HCT116 (cell line): ENCODE data around the gene TBC1D22B. TPM values are rescaled to one million over a fixed set of nuclear protein-coding genes. Genes with fewer than 3 reads are reported as not detected.

Source experiments
- ATAC-seq: fragments of 200-7000 bp; cut with Tn5 transposase; 2 replicates; pipeline ENCODE4 v1.9.1; 2020; ENCODE audit warnings: mild to moderate bottlenecking, moderate library complexity
- BruUV-seq: library from RNA; stranded (reverse); fragments of 400-500 nt; replicated peaks from 2 replicates; lab custom pipeline; 2021; lab: Mats Ljungman, UMichigan
- CTCF ChIA-PET: fragments of 300-600 bp; sonication (Branson Sonifier 250); formaldehyde crosslinking; loops from one replicate; lab custom pipeline; 2021; ENCODE audit warnings: antibody characterized with exemption; lab: Charles Lee
- POLR2A ChIA-PET: fragments of 300-600, 350-600 bp; sonication (Branson Sonifier 250); formaldehyde crosslinking; loops from one replicate; lab custom pipeline; 2021; ENCODE audit warnings: antibody characterized with exemption; lab: Charles Lee
- RAD21 ChIA-PET, 2 experiments: fragments of 300-600 bp; sonication (Branson Sonifier 250); formaldehyde crosslinking; loops; one replicate each; lab custom pipeline; 2023; ENCODE audit warnings: low total read pairs in 2 of 2; ENCODE audit not compliant: uncharacterized antibody in 2 of 2, unreplicated experiment in 2 of 2, low non-redundant PET in 1 of 2; lab: Charles Lee
- DNase-seq: peaks from one replicate; pipeline ENCODE4 v3.0.0-alpha.2; 2010; ENCODE audit warnings: low read depth, low spot score
- H2AFZ ChIP-seq: fragments of 200-600 bp; shearing (Covaris generic), sonication (generic); 2 replicates; pipeline ENCODE4 v1.6.1; 2017; ENCODE audit warnings: low read depth, mixed run types, mixed read lengths, antibody characterized with exemption, low read length; ENCODE audit not compliant: poor library complexity, severe bottlenecking
- H3K27ac ChIP-seq: 2 replicates; pipeline ENCODE4 v1.5.1; 2012; ENCODE audit warnings: low read depth, low read length
- H3K27me3 ChIP-seq: fragments of 200-600 bp; sonication (generic); 2 replicates; pipeline ENCODE4 v1.6.1; 2016; ENCODE audit warnings: mixed run types, low read length, mixed read lengths; ENCODE audit not compliant: insufficient read depth
- H3K36me3 ChIP-seq, 2 experiments: fragments of 200-500 bp in 1 of 2; fragments of 200-600 bp in 1 of 2; sonication (Bioruptor generic) in 1 of 2; sonication (generic) in 1 of 2; 2 replicates each; pipeline versions ENCODE4 v1.5.1 to v1.6.1; 2014 to 2016; ENCODE audit warnings: low read length in 2 of 2, inconsistent platforms in 1 of 2, mixed read lengths in 1 of 2, mixed run types in 1 of 2; ENCODE audit not compliant: insufficient read depth in 2 of 2, control insufficient read depth in 1 of 2
- H3K4me1 ChIP-seq, 2 experiments: fragments of 200-600 bp in 1 of 2; sonication (generic) in 1 of 2; 2 replicates each; pipeline versions ENCODE4 v1.5.1 to v1.6.1; 2012 to 2017; ENCODE audit warnings: low read length in 2 of 2, inconsistent platforms in 1 of 2, mild to moderate bottlenecking in 1 of 2, mixed read lengths in 1 of 2, mixed run types in 1 of 2, moderate library complexity in 1 of 2; ENCODE audit not compliant: insufficient read depth in 2 of 2, control insufficient read depth in 1 of 2
- H3K4me2 ChIP-seq: fragments of 200-600 bp; sonication (generic); 2 replicates; pipeline ENCODE4 v1.6.1; 2017; ENCODE audit warnings: mixed run types, low read length, mixed read lengths
- H3K4me3 ChIP-seq, 2 experiments: fragments of 200-600 bp in 1 of 2; sonication (generic) in 1 of 2; replicated peaks in 1 of 2; 2 replicates each; pipeline ENCODE4 v1.5.1; 2011 to 2016; ENCODE audit warnings: low read length in 2 of 2, control low read depth in 1 of 2, low read depth in 1 of 2, mild to moderate bottlenecking in 1 of 2, mixed read lengths in 1 of 2, mixed run types in 1 of 2
- H3K79me2 ChIP-seq: fragments of 200-600 bp; sonication (generic); 2 replicates; pipeline ENCODE4 v1.6.1; 2017; ENCODE audit warnings: mild to moderate bottlenecking, mixed run types, low read length, moderate library complexity, mixed read lengths; ENCODE audit not compliant: insufficient read depth
- H3K9ac ChIP-seq: fragments of 200-600 bp; sonication (generic); 2 replicates; pipeline ENCODE4 v1.6.1; 2016; ENCODE audit warnings: low read length, mixed read lengths
- H3K9me2 ChIP-seq: fragments of 200-600 bp; sonication (generic), shearing (Covaris generic); 2 replicates; pipeline ENCODE4 v1.6.1; 2017; ENCODE audit warnings: mixed run types, mild to moderate bottlenecking, moderate library complexity; ENCODE audit not compliant: insufficient read depth
- H3K9me3 ChIP-seq, 2 experiments: fragments of 200-500 bp in 1 of 2; fragments of 200-600 bp in 1 of 2; sonication (Bioruptor generic) in 1 of 2; sonication (generic) in 1 of 2; 2 replicates each; pipeline ENCODE4 v1.6.1; 2014 to 2017; ENCODE audit warnings: low read length in 2 of 2, mixed read lengths in 2 of 2, inconsistent platforms in 1 of 2, low read depth in 1 of 2, mild to moderate bottlenecking in 1 of 2, mixed run types in 1 of 2, moderate library complexity in 1 of 2; ENCODE audit not compliant: control insufficient read depth in 1 of 2, insufficient read depth in 1 of 2
- H4K20me1 ChIP-seq: fragments of 200-600 bp; sonication (generic), shearing (Covaris generic); 2 replicates; pipeline ENCODE4 v1.6.1; 2017; ENCODE audit warnings: mixed run types, mild to moderate bottlenecking, moderate library complexity; ENCODE audit not compliant: insufficient read depth
- EZH2 ChIP-seq: fragments of 200-600 bp; sonication (generic); IDR thresholded peaks from 2 replicates; pipeline ENCODE4 v1.6.1; 2017; ENCODE audit warnings: antibody characterized with exemption, mixed run types
- EZH2phosphoT487 ChIP-seq: fragments of 200-600 bp; IDR thresholded peaks from 2 replicates; pipeline ENCODE4 v1.6.1; 2018; ENCODE audit warnings: antibody characterized with exemption, borderline replicate concordance
- JUND ChIP-seq: IDR thresholded peaks from 2 replicates; pipeline ENCODE4 v1.6.1; 2012
- POLR2AphosphoS5 ChIP-seq: IDR thresholded peaks from 2 replicates; pipeline ENCODE4 v1.6.1; 2011; ENCODE audit warnings: mild to moderate bottlenecking, low read depth, low read length, moderate library complexity
- SP1 ChIP-seq: IDR thresholded peaks from 2 replicates; pipeline ENCODE4 v1.6.1; 2012; ENCODE audit warnings: low read depth
- ZNF274 ChIP-seq: fragments of 200-500 bp; sonication (Bioruptor generic); IDR thresholded peaks from 2 replicates; pipeline ENCODE4 v1.6.1; 2014; ENCODE audit warnings: mild to moderate bottlenecking, low read depth, low read length, inconsistent platforms
- intact Hi-C: fragments of 100-400 bp; cut with micrococcal nuclease; formaldehyde crosslinking; loops from 2 replicates; pipeline ENCODE4 v1.10.0; 2022
- total RNA-seq: library from RNA; stranded (reverse); gene quantifications from one replicate; pipeline ENCODE4 v1.2.1, GENCODE V29; 2021; ENCODE audit not compliant: unreplicated experiment
- TF ChIP-seq, protein P1 (sequence below): IDR thresholded peaks from 2 replicates; pipeline ENCODE4 v1.6.1; 2012; ENCODE audit warnings: low read depth
- TF ChIP-seq, protein P2 (sequence below): IDR thresholded peaks from 2 replicates; pipeline ENCODE4 v1.6.1; 2011; ENCODE audit warnings: mild to moderate bottlenecking, low read length, moderate library complexity; ENCODE audit not compliant: insufficient replicate concordance; ENCODE audit errors: extremely low read depth

The TBC1D22B gene
- total RNA-seq, 1 experiment from 2014 or later = 9.1 TPM

GRCh38 chr6:37314487-37315156 lies 57.0 kb downstream of the TBC1D22B start (continued):
- TF ChIP-seq, protein P1, sequence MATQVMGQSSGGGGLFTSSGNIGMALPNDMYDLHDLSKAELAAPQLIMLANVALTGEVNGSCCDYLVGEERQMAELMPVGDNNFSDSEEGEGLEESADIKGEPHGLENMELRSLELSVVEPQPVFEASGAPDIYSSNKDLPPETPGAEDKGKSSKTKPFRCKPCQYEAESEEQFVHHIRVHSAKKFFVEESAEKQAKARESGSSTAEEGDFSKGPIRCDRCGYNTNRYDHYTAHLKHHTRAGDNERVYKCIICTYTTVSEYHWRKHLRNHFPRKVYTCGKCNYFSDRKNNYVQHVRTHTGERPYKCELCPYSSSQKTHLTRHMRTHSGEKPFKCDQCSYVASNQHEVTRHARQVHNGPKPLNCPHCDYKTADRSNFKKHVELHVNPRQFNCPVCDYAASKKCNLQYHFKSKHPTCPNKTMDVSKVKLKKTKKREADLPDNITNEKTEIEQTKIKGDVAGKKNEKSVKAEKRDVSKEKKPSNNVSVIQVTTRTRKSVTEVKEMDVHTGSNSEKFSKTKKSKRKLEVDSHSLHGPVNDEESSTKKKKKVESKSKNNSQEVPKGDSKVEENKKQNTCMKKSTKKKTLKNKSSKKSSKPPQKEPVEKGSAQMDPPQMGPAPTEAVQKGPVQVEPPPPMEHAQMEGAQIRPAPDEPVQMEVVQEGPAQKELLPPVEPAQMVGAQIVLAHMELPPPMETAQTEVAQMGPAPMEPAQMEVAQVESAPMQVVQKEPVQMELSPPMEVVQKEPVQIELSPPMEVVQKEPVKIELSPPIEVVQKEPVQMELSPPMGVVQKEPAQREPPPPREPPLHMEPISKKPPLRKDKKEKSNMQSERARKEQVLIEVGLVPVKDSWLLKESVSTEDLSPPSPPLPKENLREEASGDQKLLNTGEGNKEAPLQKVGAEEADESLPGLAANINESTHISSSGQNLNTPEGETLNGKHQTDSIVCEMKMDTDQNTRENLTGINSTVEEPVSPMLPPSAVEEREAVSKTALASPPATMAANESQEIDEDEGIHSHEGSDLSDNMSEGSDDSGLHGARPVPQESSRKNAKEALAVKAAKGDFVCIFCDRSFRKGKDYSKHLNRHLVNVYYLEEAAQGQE = no peak

DNA sequence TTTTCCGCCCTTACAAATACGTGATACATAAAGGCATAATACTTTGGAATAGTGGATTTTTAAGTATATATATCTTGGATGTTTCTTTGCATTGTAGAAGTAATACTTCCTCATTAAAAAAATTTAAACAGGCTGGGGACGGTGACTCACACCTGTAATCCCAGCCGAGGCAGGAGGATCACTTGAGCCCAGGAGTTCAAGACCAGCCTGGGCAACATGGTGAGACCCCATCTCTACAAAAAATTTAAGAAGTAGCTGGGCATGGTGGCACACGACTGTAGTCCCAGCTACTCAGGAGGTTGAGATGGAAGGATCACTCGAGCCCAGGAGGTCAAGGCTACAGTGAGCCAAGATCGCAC lies 57.6 kb downstream of the TBC1D22B start:
- Histone ChIP-seq H4K20me1 (no peaks in the 10 kb centered on the region), H3K4me2 (no peak overlapping the region), H3K36me3 (peaks cover 16 to 20% of the 10 kb centered on the region in 2 experiments; a peak in 3 of 4 replicates), H3K9me3 (no peaks in the 10 kb centered on the region), H3K4me3 (no peak overlapping the region), H3K27ac (no peak overlapping the region), H3K4me1 (no peaks in the 10 kb centered on the region), H3K27me3 (no peaks in the 10 kb centered on the region), H3K79me2 (no peaks in the 10 kb centered on the region), H2AFZ (no peak overlapping the region), H3K9ac (no peak overlapping the region), H3K9me2 (no peaks in the 10 kb centered on the region)
- ChIA-PET CTCF (interaction anchor here (1.1 to 2.5 kb wide), 5 partner anchors 9 to 297 kb away, joined by 3 to 12 read pairs (median 5); no protein-coding TSS in a partner anchor), RAD21 (no interaction called here), POLR2A (no interaction called here)
- ATAC-seq = peak; percentile 52
- TF ChIP-seq SP1 (no peak), EZH2 (no peak), ZNF274 (no peak), POLR2AphosphoS5 (no peak), EZH2phosphoT487 (no peak), JUND (no peak)
- TF ChIP-seq, protein P2, sequence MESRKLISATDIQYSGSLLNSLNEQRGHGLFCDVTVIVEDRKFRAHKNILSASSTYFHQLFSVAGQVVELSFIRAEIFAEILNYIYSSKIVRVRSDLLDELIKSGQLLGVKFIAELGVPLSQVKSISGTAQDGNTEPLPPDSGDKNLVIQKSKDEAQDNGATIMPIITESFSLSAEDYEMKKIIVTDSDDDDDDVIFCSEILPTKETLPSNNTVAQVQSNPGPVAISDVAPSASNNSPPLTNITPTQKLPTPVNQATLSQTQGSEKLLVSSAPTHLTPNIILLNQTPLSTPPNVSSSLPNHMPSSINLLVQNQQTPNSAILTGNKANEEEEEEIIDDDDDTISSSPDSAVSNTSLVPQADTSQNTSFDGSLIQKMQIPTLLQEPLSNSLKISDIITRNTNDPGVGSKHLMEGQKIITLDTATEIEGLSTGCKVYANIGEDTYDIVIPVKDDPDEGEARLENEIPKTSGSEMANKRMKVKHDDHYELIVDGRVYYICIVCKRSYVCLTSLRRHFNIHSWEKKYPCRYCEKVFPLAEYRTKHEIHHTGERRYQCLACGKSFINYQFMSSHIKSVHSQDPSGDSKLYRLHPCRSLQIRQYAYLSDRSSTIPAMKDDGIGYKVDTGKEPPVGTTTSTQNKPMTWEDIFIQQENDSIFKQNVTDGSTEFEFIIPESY = no peak
- no peak for DNase-seq
- BruUV-seq = no TSS peak
- intact Hi-C loops = no loop called here
